KMS-11 (cell line): Measurements from ENCODE around the gene VSIG8.
"Not testable (repeated sequence)": the region's sequence is repeated elsewhere in the genome, so short reads cannot be mapped to it uniquely, and the experiment has no call there.

Experiments used
- H2AFZ ChIP-seq: fragments of 200-600 bp; sonication (generic); 2 replicates; pipeline ENCODE4 v1.6.1; 2016; ENCODE audit warnings: antibody characterized with exemption, mixed run types, low read depth
- H3K27ac ChIP-seq: fragments of 200-600 bp; sonication (generic); 2 replicates; pipeline ENCODE4 v1.6.1; 2016; ENCODE audit warnings: mild to moderate bottlenecking, mixed run types
- H3K27me3 ChIP-seq: fragments of 200-600 bp; sonication (generic); 2 replicates; pipeline ENCODE4 v1.6.1; 2017; ENCODE audit warnings: mild to moderate bottlenecking, low read depth, mixed run types, moderate library complexity; ENCODE audit not compliant: insufficient read depth
- H3K36me3 ChIP-seq: fragments of 200-600 bp; sonication (generic); 2 replicates; pipeline ENCODE4 v1.6.1; 2017; ENCODE audit warnings: mild to moderate bottlenecking, mixed run types; ENCODE audit not compliant: insufficient read depth
- H3K4me1 ChIP-seq: fragments of 200-600 bp; sonication (generic); 2 replicates; pipeline ENCODE4 v1.6.1; 2016; ENCODE audit warnings: mild to moderate bottlenecking, low read depth, mixed run types; ENCODE audit not compliant: poor library complexity, severe bottlenecking
- H3K4me2 ChIP-seq: fragments of 200-600 bp; sonication (generic); 2 replicates; pipeline ENCODE4 v1.7.0; 2016; ENCODE audit warnings: mild to moderate bottlenecking, mixed run types
- H3K4me3 ChIP-seq: fragments of 200-600 bp; sonication (generic); IDR thresholded peaks from 2 replicates; pipeline ENCODE4 v1.6.1; 2017; ENCODE audit warnings: low read depth, low read length, mixed read lengths; ENCODE audit not compliant: insufficient read depth
- H3K79me2 ChIP-seq: fragments of 200-600 bp; sonication (generic); 2 replicates; pipeline ENCODE4 v1.6.1; 2016; ENCODE audit warnings: low read depth, mixed run types; ENCODE audit not compliant: insufficient read depth
- H3K9ac ChIP-seq: fragments of 200-600 bp; sonication (generic); 2 replicates; pipeline ENCODE4 v1.6.1; 2016; ENCODE audit warnings: mild to moderate bottlenecking, mixed run types
- H4K20me1 ChIP-seq: fragments of 200-600 bp; sonication (generic); 2 replicates; pipeline ENCODE4 v1.6.1; 2016; ENCODE audit warnings: mild to moderate bottlenecking, mixed run types; ENCODE audit not compliant: insufficient read depth
- CTCF ChIP-seq: fragments of 200-600 bp; sonication (generic); conservative IDR thresholded peaks from 2 replicates; pipeline ENCODE4 v1.6.1; 2017; ENCODE audit warnings: low read depth, mild to moderate bottlenecking, antibody characterized with exemption, low read length, moderate library complexity, mixed read lengths

VSIG8 gene

GRCh38 chr1:159902541-159902940 is 40.1 kb upstream of the VSIG8 start:
- Histone ChIP-seq H3K27ac (no peak overlapping the region), H3K4me3 (no peak overlapping the region), H4K20me1 (no peaks in the 10 kb centered on the region), H3K4me1 (no peaks in the 10 kb centered on the region), H3K36me3 (no peaks in the 10 kb centered on the region), H3K9ac (no peak overlapping the region), H2AFZ (no peak overlapping the region), H3K79me2 (no peaks in the 10 kb centered on the region), H3K4me2 (no peak overlapping the region), H3K27me3 (no peaks in the 10 kb centered on the region)
- TF ChIP-seq CTCF = no peak

GRCh38 chr1:159900755-159901360 is 38.4 kb upstream of the VSIG8 start:
- Histone ChIP-seq H3K9ac (no peak overlapping the region), H2AFZ (no peak overlapping the region), H3K27ac (no peak overlapping the region), H4K20me1 (no peaks in the 10 kb centered on the region), H3K27me3 (no peaks in the 10 kb centered on the region), H3K79me2 (no peaks in the 10 kb centered on the region), H3K4me2 (no peak overlapping the region), H3K36me3 (no peaks in the 10 kb centered on the region), H3K4me3 (no peak overlapping the region), H3K4me1 (no peaks in the 10 kb centered on the region)
- TF ChIP-seq CTCF = no peak

- no peak for TF ChIP-seq CTCF
- Histone ChIP-seq H3K9ac (no peak within 1 kb of the TSS), H3K4me2 (no peak within 1 kb of the TSS), H3K4me3 (no peak within 1 kb of the TSS), H3K27me3 (no peaks in the 10 kb centered on the region), H2AFZ (no peak within 1 kb of the TSS), H3K27ac (no peak within 1 kb of the TSS), H4K20me1 (no peaks in the 10 kb centered on the region), H3K36me3 (no peaks in the 10 kb centered on the region), H3K79me2 (no peaks in the 10 kb centered on the region), H3K4me1 (no peaks in the 10 kb centered on the region)
Measured at GRCh38 chr1:159900086-159900680, 37.7 kb upstream of the VSIG8 start, which contains the start of gene CFAP45. TSS of gene CFAP45 (minus strand) at chr1:159900165. CDS start at chr1:159900098, 67 bp downstream.

GRCh38 chr1:159899634-159900033 is 37.2 kb upstream of the VSIG8 start:
- H3K4me2 ChIP-seq, H3K36me3 ChIP-seq, H3K4me3 ChIP-seq: not testable (repeated sequence)

GRCh38 chr1:159898527-159898926 is 36.1 kb upstream of the VSIG8 start:
- no peaks in the 10 kb centered on the region for H4K20me1 ChIP-seq
- no peak overlapping the region for H2AFZ ChIP-seq
- no peaks in the 10 kb centered on the region for H3K4me1 ChIP-seq
- H3K27me3 ChIP-seq = no peaks in the 10 kb centered on the region
- H3K4me3 ChIP-seq = no peak overlapping the region
- no peak overlapping the region for H3K4me2 ChIP-seq
- H3K9ac ChIP-seq = no peak overlapping the region
- H3K36me3 ChIP-seq = no peaks in the 10 kb centered on the region
- TF ChIP-seq CTCF = no peak
- H3K79me2 ChIP-seq = no peaks in the 10 kb centered on the region
- H3K27ac ChIP-seq = no peak overlapping the region

More at GRCh38 chr1:159899634-159900033, 37.2 kb upstream of the VSIG8 start:
- not testable (repeated sequence) for H3K9ac ChIP-seq, H3K27ac ChIP-seq, H3K27me3 ChIP-seq, H2AFZ ChIP-seq, H3K79me2 ChIP-seq, H4K20me1 ChIP-seq, H3K4me1 ChIP-seq
